GM12878 (cell line): ENCODE results near the gene PALD1. TPM values are rescaled to one million over a fixed set of nuclear protein-coding genes. Genes with fewer than 3 reads are reported as not detected.

ENCODE experiments used
- ATAC-seq: fragments of 200-7000 bp; cut with Tn5 transposase; 3 replicates; pipeline ENCODE4 v1.9.1; 2020; ENCODE audit warnings: mild to moderate bottlenecking, moderate library complexity
- BruUV-seq: library from RNA; stranded (reverse); fragments of 400-500 nt; replicated peaks from 2 replicates; lab custom pipeline; 2021; lab: Mats Ljungman, UMichigan
- CTCF ChIA-PET: fragments of 300-600 bp; sonication (Branson Sonifier 250); formaldehyde crosslinking; extraction: SDS; loops from one replicate; lab custom pipeline; 2021; ENCODE audit warnings: inconsistent platforms; lab: Yijun Ruan, JAX
- POLR2A ChIA-PET: fragments of 350-600 bp; formaldehyde crosslinking; extraction: SDS; loops from one replicate; lab custom pipeline; 2021; ENCODE audit warnings: inconsistent platforms; lab: Charles Lee
- RAD21 ChIA-PET: fragments of 300-600 bp; sonication (Branson Sonifier 250); formaldehyde crosslinking; loops from one replicate; lab custom pipeline; 2023; ENCODE audit warnings: antibody characterized with exemption; ENCODE audit not compliant: unreplicated experiment; lab: Charles Lee
- SMC1A ChIA-PET: fragments of 300-600 bp; sonication (Branson Sonifier 250); formaldehyde crosslinking; loops from one replicate; lab custom pipeline; 2023; ENCODE audit not compliant: unreplicated experiment, uncharacterized antibody; lab: Charles Lee
- DNase-seq: peaks from one replicate; pipeline ENCODE4 v3.0.0-alpha.2; 2011; ENCODE audit warnings: low read depth, low spot score
- FAIRE-seq: peaks from 3 replicates; lab custom pipeline; 2011; peaks lifted over from hg19 to GRCh38; lab: Jason Lieb, UNC
- H2AFZ ChIP-seq: 2 replicates; pipeline ENCODE4 v1.6.0; 2011; ENCODE audit warnings: low read depth, low read length, control low read depth; ENCODE audit not compliant: control insufficient read depth
- H3K27ac ChIP-seq: 2 replicates; pipeline ENCODE4 v1.5.1; 2011; ENCODE audit warnings: control low read depth; ENCODE audit not compliant: control insufficient read depth, insufficient read depth
- H3K27me3 ChIP-seq, 2 experiments: replicated peaks in 1 of 2; 2 replicates each; pipeline versions ENCODE4 v1.6.0 to v1.6.1; 2011; ENCODE audit warnings: low read length in 1 of 2; ENCODE audit not compliant: control insufficient read depth in 2 of 2, insufficient read depth in 2 of 2
- H3K36me3 ChIP-seq, 2 experiments: 2 replicates each; pipeline ENCODE4 v1.5.1; 2011; ENCODE audit warnings: low read length in 1 of 2; ENCODE audit not compliant: control insufficient read depth in 2 of 2, insufficient read depth in 2 of 2
- H3K4me1 ChIP-seq: 2 replicates; pipeline ENCODE4 v1.6.1; 2011; ENCODE audit warnings: mild to moderate bottlenecking, low read length, moderate library complexity, mixed read lengths; ENCODE audit not compliant: control insufficient read depth, insufficient read depth
- H3K4me2 ChIP-seq: 2 replicates; pipeline ENCODE4 v1.6.0; 2011; ENCODE audit warnings: control low read depth; ENCODE audit not compliant: control insufficient read depth, insufficient read depth
- H3K4me3 ChIP-seq: fragments of 200-600 bp; sonication (generic); 2 replicates; pipeline ENCODE4 v1.5.1; 2016
- H3K79me2 ChIP-seq: 2 replicates; pipeline ENCODE4 v1.6.0; 2011; ENCODE audit warnings: low read length; ENCODE audit not compliant: control insufficient read depth, insufficient read depth
- H3K9ac ChIP-seq: 2 replicates; pipeline ENCODE4 v1.8.0; 2011; ENCODE audit warnings: low read length, control low read depth, mixed read lengths; ENCODE audit not compliant: control insufficient read depth, insufficient read depth
- H3K9me3 ChIP-seq: replicated peaks from 3 replicates; pipeline ENCODE4 v1.5.1; 2011; ENCODE audit warnings: mild to moderate bottlenecking, low read length; ENCODE audit not compliant: control insufficient read depth, insufficient read depth
- H4K20me1 ChIP-seq: 2 replicates; pipeline ENCODE4 v1.6.0; 2011; ENCODE audit not compliant: control insufficient read depth, insufficient read depth
- EGR1 ChIP-seq, 2 experiments: IDR thresholded peaks; 1 replicate in 1 of 2; 2 replicates in 1 of 2; pipeline ENCODE4 v1.6.1; 2011 to 2012; ENCODE audit warnings: low read depth in 2 of 2, low read length in 2 of 2, borderline replicate concordance in 1 of 2, mild to moderate bottlenecking in 1 of 2, moderate library complexity in 1 of 2
- HDAC6 ChIP-seq: fragments of 200-600 bp; sonication (generic); IDR thresholded peaks from one replicate; pipeline ENCODE4 v1.8.0; 2017; ENCODE audit warnings: antibody characterized with exemption; ENCODE audit not compliant: unreplicated experiment
- IKZF2 ChIP-seq, 2 experiments: fragments of 450-650 bp; IDR thresholded peaks; 2 replicates each; pipeline ENCODE4 v1.6.1; 2017; ENCODE audit warnings: mild to moderate bottlenecking in 2 of 2, moderate library complexity in 2 of 2
- JUNB ChIP-seq: IDR thresholded peaks from 2 replicates; pipeline ENCODE4 v1.6.1; 2016; ENCODE audit warnings: antibody characterized with exemption, mild to moderate bottlenecking
- JUND ChIP-seq: IDR thresholded peaks from 2 replicates; pipeline ENCODE4 v1.6.1; 2012; ENCODE audit warnings: low read depth, mild to moderate bottlenecking, low read length, improper control_type of control experiment, moderate library complexity
- NBN ChIP-seq: fragments of 450-650 bp; IDR thresholded peaks from 2 replicates; pipeline ENCODE4 v1.6.1; 2016
- RFX5 ChIP-seq: IDR thresholded peaks from 2 replicates; pipeline ENCODE4 v1.6.1; 2011; ENCODE audit warnings: low read depth, low read length, improper control_type of control experiment
- SMC3 ChIP-seq: IDR thresholded peaks from 2 replicates; pipeline ENCODE4 v1.6.1; 2011; ENCODE audit warnings: low read length, improper control_type of control experiment, borderline replicate concordance
- SPI1 ChIP-seq: IDR thresholded peaks from 2 replicates; pipeline ENCODE4 v1.6.1; 2011; ENCODE audit warnings: low read depth, mild to moderate bottlenecking, low read length, moderate library complexity, borderline replicate concordance; ENCODE audit not compliant: insufficient read depth
- ZBED1 ChIP-seq: IDR thresholded peaks from 2 replicates; pipeline ENCODE4 v1.6.1; 2016; ENCODE audit warnings: borderline replicate concordance
- ZNF622 ChIP-seq: fragments of 450-650 bp; IDR thresholded peaks from 2 replicates; pipeline ENCODE4 v1.6.1; 2017; ENCODE audit warnings: mild to moderate bottlenecking, inconsistent platforms
- WGBS: methylation state at CpG from one replicate; pipeline ENCODE4 v1.1.6; 2016; ENCODE audit warnings: low lambda C conversion rate; ENCODE audit not compliant: insufficient replicate concordance, insufficient coverage; ENCODE audit errors: missing lambda C conversion rate; 5-methylcytosine and 5-hydroxymethylcytosine counted together
- in situ Hi-C: fragments of 300-500 bp; cut with MboI; formaldehyde crosslinking; loops from 9 replicates; pipeline ENCODE4 v1.14.3; 2018; ENCODE audit warnings: mixed read lengths
- intact Hi-C: fragments of 100-400 bp; cut with micrococcal nuclease; formaldehyde crosslinking; loops from one replicate; pipeline ENCODE4 v1.14.2; 2022; ENCODE audit not compliant: unreplicated experiment
- polyA plus RNA-seq, 11 experiments: library from polyadenylated mRNA; depleted of rRNA in 4 of 11; unstranded in 6 of 11; stranded (reverse) in 5 of 11; fragments of >200 nt; fragmentation: Nextera tagmentation in 4 of 11; fragmentation: Illumina TruSeq in 1 of 11; extraction: Ambion mirVana in 4 of 11; extraction: Trizol in 1 of 11; gene quantifications; 1 replicate in 1 of 11; 2 replicates in 10 of 11; pipeline versions ENCODE4 v1.2.1 to v1.2.3, GENCODE V29; 2011 to 2016; ENCODE audit warnings: inconsistent platforms in 2 of 11, missing spikeins in 2 of 11, low read depth in 1 of 11
- total RNA-seq, 4 experiments: library from RNA; depleted of rRNA in 3 of 4; stranded (reverse); fragments of >200 nt in 3 of 4; fragmentation: Illumina TruSeq in 1 of 4; extraction: Trizol in 1 of 4; gene quantifications; 2 replicates each; pipeline versions ENCODE4 v1.2.1 to v1.2.3, GENCODE V29; 2013 to 2021
- TF ChIP-seq, protein P1 (sequence below), 3 experiments: IDR thresholded peaks in 2 of 3; conservative IDR thresholded peaks in 1 of 3; 2 replicates each; pipeline ENCODE4 v1.5.1; 2011; ENCODE audit warnings: low read depth in 3 of 3, low read length in 3 of 3, mild to moderate bottlenecking in 3 of 3, control low read depth in 2 of 3, moderate library complexity in 2 of 3, inconsistent platforms in 1 of 3, mixed read lengths in 1 of 3; ENCODE audit not compliant: control insufficient read depth in 2 of 3, insufficient read depth in 1 of 3; ENCODE audit errors: extremely low read depth in 1 of 3

PALD1 gene
- total and polyA plus RNA-seq, 10 of the 15 experiments (the other 5 are each of a cell fraction or from before 2014, with no cell fraction given) = 0.43 to 20.9 (median 9.0) TPM

DNA sequence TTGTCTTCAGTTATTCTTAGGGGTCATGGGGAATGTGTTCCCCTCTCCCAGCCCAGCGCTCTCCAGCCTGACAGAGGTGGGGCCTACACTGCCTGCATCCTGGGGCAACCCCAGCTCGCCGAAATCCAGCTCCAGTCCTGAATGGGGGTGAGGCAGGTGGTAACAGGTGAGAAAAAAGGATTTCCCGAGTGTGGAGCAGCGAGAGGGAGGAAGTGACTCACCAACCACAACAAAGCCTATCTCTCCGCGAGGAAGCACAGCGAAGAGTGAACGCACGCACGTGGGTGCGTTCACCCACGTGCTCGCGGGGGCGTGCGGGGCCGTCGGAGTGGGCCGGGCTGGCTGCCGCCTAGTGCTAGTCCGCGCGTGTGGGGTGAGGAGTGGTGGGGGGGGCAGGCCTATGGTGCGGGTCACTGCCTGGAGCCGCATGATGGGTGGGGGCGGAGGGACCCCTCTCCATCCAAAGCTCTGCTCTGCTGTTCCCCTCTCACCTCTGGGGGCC lies 855 bp upstream of the PALD1 start (continued):
- TF ChIP-seq JUND (0 out of 2 replicates have a peak, but pooled peaks have one; percentile 29), SPI1 (peak; percentile 67), ZNF622 (no peak), NBN (peak; percentile 58), EGR1 (IDR thresholded peaks at IDR 0.05; ENCODE audit: borderline replicate concordance in 1 of 2, low read depth in 2 of 2, low read length in 2 of 2) (peak; percentile 66 to 99), ZBED1 (peak; percentile 62; the same call in 1 of the 2 replicates), RFX5 (no peak), JUNB (peak; percentile 72), IKZF2 (IDR thresholded peaks at IDR 0.05) (peak; percentile 92 to 95)
- TF ChIP-seq, protein P1, sequence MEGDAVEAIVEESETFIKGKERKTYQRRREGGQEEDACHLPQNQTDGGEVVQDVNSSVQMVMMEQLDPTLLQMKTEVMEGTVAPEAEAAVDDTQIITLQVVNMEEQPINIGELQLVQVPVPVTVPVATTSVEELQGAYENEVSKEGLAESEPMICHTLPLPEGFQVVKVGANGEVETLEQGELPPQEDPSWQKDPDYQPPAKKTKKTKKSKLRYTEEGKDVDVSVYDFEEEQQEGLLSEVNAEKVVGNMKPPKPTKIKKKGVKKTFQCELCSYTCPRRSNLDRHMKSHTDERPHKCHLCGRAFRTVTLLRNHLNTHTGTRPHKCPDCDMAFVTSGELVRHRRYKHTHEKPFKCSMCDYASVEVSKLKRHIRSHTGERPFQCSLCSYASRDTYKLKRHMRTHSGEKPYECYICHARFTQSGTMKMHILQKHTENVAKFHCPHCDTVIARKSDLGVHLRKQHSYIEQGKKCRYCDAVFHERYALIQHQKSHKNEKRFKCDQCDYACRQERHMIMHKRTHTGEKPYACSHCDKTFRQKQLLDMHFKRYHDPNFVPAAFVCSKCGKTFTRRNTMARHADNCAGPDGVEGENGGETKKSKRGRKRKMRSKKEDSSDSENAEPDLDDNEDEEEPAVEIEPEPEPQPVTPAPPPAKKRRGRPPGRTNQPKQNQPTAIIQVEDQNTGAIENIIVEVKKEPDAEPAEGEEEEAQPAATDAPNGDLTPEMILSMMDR (IDR thresholded peaks at IDR 0.05 in 2 of 3, conservative IDR thresholded peaks at IDR 0.05 in 1 of 3; ENCODE audit: control insufficient read depth in 2 of 3, extremely low read depth in 1 of 3, insufficient read depth in 1 of 3, low read depth in 3 of 3, low read length in 3 of 3) = no peak

DNA sequence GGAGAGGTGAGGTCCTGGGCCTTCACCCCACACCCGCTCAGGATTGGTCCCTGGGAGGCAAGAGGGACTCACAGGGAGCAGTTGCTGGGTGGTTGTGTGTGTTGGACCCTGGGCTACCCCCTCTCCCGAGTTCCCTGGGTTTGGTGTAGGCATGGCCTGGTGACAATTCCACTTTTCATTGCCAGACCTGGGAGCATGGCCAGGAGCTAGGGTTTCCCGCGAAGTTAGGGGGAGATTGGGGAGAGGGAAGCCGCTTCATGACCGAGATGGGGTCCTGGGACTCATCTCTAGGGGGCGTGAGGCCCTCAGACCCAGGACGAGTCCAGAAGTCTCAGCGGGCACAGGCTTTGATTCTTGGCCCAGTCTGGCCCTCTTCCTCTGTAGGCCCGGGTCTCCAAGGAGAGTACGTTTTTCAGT lies 606 bp downstream of the PALD1 start:
- H4K20me1 ChIP-seq = no peaks in the 10 kb centered on the region
- peak overlapping the region; percentile 81 for H3K9ac ChIP-seq
- H3K79me2 ChIP-seq = peaks cover 25% of the 10 kb centered on the region
- FAIRE-seq (no peak), ATAC-seq (peak; percentile 3), DNase-seq (no peak)
- 5% methylated on average over 11 of the region's 11 CpGs for WGBS
- H3K4me3 ChIP-seq = peak overlapping the region; percentile 78
- CTCF ChIA-PET = interaction anchor here (0.9 to 1.6 kb wide), 4 partner anchors 10 to 75 kb away, joined by 3 read pairs; no protein-coding TSS in a partner anchor
- no peaks in the 10 kb centered on the region; a peak in 2 of 4 replicates for H3K36me3 ChIP-seq
- no peaks in the 10 kb centered on the region for H3K9me3 ChIP-seq
- no TSS peak for BruUV-seq
- intact Hi-C loops = loop anchor here (2.0 kb wide), 1 partner anchor 16 kb away; no protein-coding TSS in a partner anchor
- peak overlapping the region; percentile 64 for H3K4me2 ChIP-seq
- POLR2A ChIA-PET = interaction anchor here (3.0 to 7.7 kb wide), 2 partner anchors 11 to 15 kb away, joined by 13 to 38 read pairs; no protein-coding TSS in a partner anchor
- SMC1A ChIA-PET = interaction anchor here (0.7 to 3.1 kb wide), 3 partner anchors 15 to 21 kb away, joined by 3 to 21 read pairs (median 8); no protein-coding TSS in a partner anchor
- peak overlapping the region; percentile 64 for H3K27ac ChIP-seq
- peaks cover 50% of the 10 kb centered on the region for H3K4me1 ChIP-seq
- in situ Hi-C loops = no loop called here
- H2AFZ ChIP-seq = peak overlapping the region; percentile 51
- TF ChIP-seq, protein P1 (IDR thresholded peaks at IDR 0.05 in 2 of 3, conservative IDR thresholded peaks at IDR 0.05 in 1 of 3; ENCODE audit: control insufficient read depth in 2 of 3, extremely low read depth in 1 of 3, insufficient read depth in 1 of 3, low read depth in 3 of 3, low read length in 3 of 3) = peak in 1 of 3 experiments; percentile 14; a peak in 1 of 6 replicates
- peak; percentile 25 for TF ChIP-seq HDAC6
- no peak for TF ChIP-seq SMC3
- RAD21 ChIA-PET = interaction anchor here (1.3 to 2.8 kb wide), 4 partner anchors 11 to 35 kb away, joined by 3 to 27 read pairs (median 11); no protein-coding TSS in a partner anchor
- H3K27me3 ChIP-seq = no peaks in the 10 kb centered on the region
